Stimulated activated naive CD4-positive, alpha-beta T cell treated with Interleukin-2 at 50 U/mL for 16 hours (primary cell): ENCODE data around the gene ZNF454.

ENCODE experiments used
- DNase-seq: peaks from one replicate; lab custom pipeline; 2025; lab: John Stamatoyannopoulos, UW

Gene ZNF454

GRCh38 chr5:178940569-178941360 lies at the start of gene ZNF454:
Gene ZNF454 (plus strand): TSS chr5:178941198. CDS start chr5:178942792, 1,594 bp downstream.
- no peak for DNase-seq

GRCh38 chr5:178895615-178896571 lies 45.1 kb upstream of the ZNF454 start, which contains the start of gene ZFP2:
Gene ZFP2 (plus strand): TSS chr5:178895913. CDS start chr5:178931314, 35,401 bp downstream.
- DNase-seq = no peak

GRCh38 chr5:178899289-178899688 lies 41.7 kb upstream of the ZNF454 start:
- no peak for DNase-seq

- no peak for DNase-seq
These were observed 38.1 kb upstream of the ZNF454 start for GRCh38 chr5:178902849-178903248.

- DNase-seq = no peak
These were observed 8.9 kb upstream of the ZNF454 start for GRCh38 chr5:178931846-178932760.

GRCh38 chr5:178941361-178941760 lies 363 bp downstream of the ZNF454 start:
- no peak for DNase-seq

- no peak for DNase-seq
These were observed 24.6 kb downstream of the ZNF454 start for GRCh38 chr5:178965465-178966055.

GRCh38 chr5:178981381-178981780 lies 40.4 kb downstream of the ZNF454 start:
- no peak for DNase-seq

- no peak for DNase-seq
These were observed 41.9 kb downstream of the ZNF454 start for GRCh38 chr5:178982941-178983340.

GRCh38 chr5:178983728-178984127 lies 42.7 kb downstream of the ZNF454 start:
- DNase-seq = no peak

GRCh38 chr5:178984145-178985072 lies 43.4 kb downstream of the ZNF454 start:
- no peak for DNase-seq

- DNase-seq = no peak
These were observed 45.4 kb downstream of the ZNF454 start for GRCh38 chr5:178986326-178986960.

GRCh38 chr5:178988436-178989220 lies 47.6 kb downstream of the ZNF454 start:
- no peak for DNase-seq

- DNase-seq = no peak
These were observed 48.3 kb downstream of the ZNF454 start for GRCh38 chr5:178989311-178989710.

- no peak for DNase-seq
These were observed 49.5 kb downstream of the ZNF454 start for GRCh38 chr5:178990491-178990890.

GRCh38 chr5:178991190-178992145 lies 50.5 kb downstream of the ZNF454 start:
- DNase-seq = no peak

GRCh38 chr5:178992291-178992895 lies 51.4 kb downstream of the ZNF454 start:
- DNase-seq = no peak
